ENCODE results near the gene GPATCH1.

GPATCH1 gene

DNA sequence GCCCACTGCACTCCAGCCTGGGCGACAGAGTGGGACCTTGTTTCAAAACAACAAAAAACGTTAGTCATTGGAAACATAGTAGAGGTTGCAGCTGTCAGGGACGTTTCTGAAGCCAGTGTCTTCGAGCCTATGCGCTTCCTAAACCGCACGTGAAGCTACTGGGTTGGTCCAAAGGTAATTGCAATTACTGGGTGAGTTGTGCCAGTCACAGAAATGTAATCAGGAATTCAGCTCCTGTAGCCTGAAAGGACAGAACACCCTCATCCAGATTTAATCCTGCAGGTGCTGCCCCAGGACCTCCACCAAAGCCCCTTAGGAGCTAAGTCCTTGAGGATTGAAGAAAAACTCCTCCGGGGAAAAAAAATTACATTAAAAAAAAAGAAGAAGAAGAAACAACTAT lies 13.9 kb upstream of the GPATCH1 start:
- H3K4me3 ChIP-seq (ENCODE audit: low read depth, low read length): no peak overlapping the region
- no peak for TF ChIP-seq CTCF (IDR thresholded peaks at IDR 0.05; ENCODE audit: low read depth, low read length)
- no peak for TF ChIP-seq MYC (IDR thresholded peaks at IDR 0.05; ENCODE audit: low read depth, low read length)
- TF ChIP-seq MAX (IDR thresholded peaks at IDR 0.05; ENCODE audit: low read depth, low read length): no peak
- no peak for TF ChIP-seq POLR2A (IDR thresholded peaks at IDR 0.05; ENCODE audit: extremely low read depth, insufficient read length)
- no peak for DNase-seq (ENCODE audit: low read depth)

- no peak for DNase-seq (ENCODE audit: low read depth)
- H3K4me3 ChIP-seq (ENCODE audit: low read depth, low read length): no peak overlapping the region
Observed at GRCh38 chr19:33071887-33072286, 9.1 kb upstream of the GPATCH1 start.

DNA sequence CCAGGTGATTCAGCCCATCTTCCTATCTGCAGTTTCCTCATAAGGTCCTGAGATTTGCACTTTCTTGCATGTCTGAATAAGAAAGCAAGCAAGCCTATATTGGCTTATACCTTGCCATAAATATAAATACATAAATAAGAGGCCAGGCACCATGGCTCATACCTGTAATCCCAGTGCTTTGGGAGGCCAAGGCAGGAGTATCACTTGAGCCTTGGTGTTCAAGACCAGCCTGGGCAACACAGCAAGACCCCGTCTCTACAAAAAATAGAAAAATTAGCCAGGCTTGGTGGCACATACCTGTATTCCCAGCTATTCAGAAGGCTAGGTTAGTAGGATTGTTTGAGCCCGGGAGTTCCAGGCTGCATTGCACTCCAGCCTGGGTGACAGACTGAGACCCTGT lies 5.5 kb upstream of the GPATCH1 start:
- no peak overlapping the region for H3K4me3 ChIP-seq (ENCODE audit: low read depth, low read length)
- TF ChIP-seq MYC (IDR thresholded peaks at IDR 0.05; ENCODE audit: low read depth, low read length): no peak
- TF ChIP-seq CTCF (IDR thresholded peaks at IDR 0.05; ENCODE audit: low read depth, low read length): no peak
- no peak for TF ChIP-seq POLR2A (IDR thresholded peaks at IDR 0.05; ENCODE audit: extremely low read depth, insufficient read length)
- TF ChIP-seq MAX (IDR thresholded peaks at IDR 0.05; ENCODE audit: low read depth, low read length): no peak

More at GRCh38 chr19:33071887-33072286, 9.1 kb upstream of the GPATCH1 start:
- no peak for TF ChIP-seq CTCF (IDR thresholded peaks at IDR 0.05; ENCODE audit: low read depth, low read length)
- no peak for TF ChIP-seq POLR2A (IDR thresholded peaks at IDR 0.05; ENCODE audit: extremely low read depth, insufficient read length)
- TF ChIP-seq MAX (IDR thresholded peaks at IDR 0.05; ENCODE audit: low read depth, low read length): no peak
- no peak for TF ChIP-seq MYC (IDR thresholded peaks at IDR 0.05; ENCODE audit: low read depth, low read length)

GRCh38 chr19:33085570-33086128 lies 4.7 kb downstream of the GPATCH1 start:
- TF ChIP-seq MYC (IDR thresholded peaks at IDR 0.05; ENCODE audit: low read depth, low read length): no peak
- TF ChIP-seq POLR2A (IDR thresholded peaks at IDR 0.05; ENCODE audit: extremely low read depth, insufficient read length): no peak
- TF ChIP-seq MAX (IDR thresholded peaks at IDR 0.05; ENCODE audit: low read depth, low read length): no peak
- no peak for TF ChIP-seq CTCF (IDR thresholded peaks at IDR 0.05; ENCODE audit: low read depth, low read length)

More for the DNA sequence above, 5.5 kb upstream of the GPATCH1 start:
- DNase-seq (ENCODE audit: low read depth): no peak

GRCh38 chr19:33086955-33087354 lies 6.0 kb downstream of the GPATCH1 start:
- no peak for TF ChIP-seq MAX (IDR thresholded peaks at IDR 0.05; ENCODE audit: low read depth, low read length)
- TF ChIP-seq CTCF (IDR thresholded peaks at IDR 0.05; ENCODE audit: low read depth, low read length): no peak
- no peak for TF ChIP-seq POLR2A (IDR thresholded peaks at IDR 0.05; ENCODE audit: extremely low read depth, insufficient read length)
- no peak for TF ChIP-seq MYC (IDR thresholded peaks at IDR 0.05; ENCODE audit: low read depth, low read length)
- DNase-seq (ENCODE audit: low read depth): no peak
- H3K4me3 ChIP-seq (ENCODE audit: low read depth, low read length): no peak overlapping the region

More at GRCh38 chr19:33085570-33086128, 4.7 kb downstream of the GPATCH1 start:
- DNase-seq (ENCODE audit: low read depth): no peak
- no peak overlapping the region for H3K4me3 ChIP-seq (ENCODE audit: low read depth, low read length)

Data from NB4 (cell line).